IPS DF 4.7 (cell line): Measurements from ENCODE around the gene HOXB3.
"Not testable (repeated sequence)": the region's sequence is repeated elsewhere in the genome, so short reads cannot be mapped to it uniquely, and the experiment has no call there.

ENCODE experiments used
- DNase-seq: peaks from one replicate; pipeline ENCODE4 v3.0.0-alpha.2; 2013; ENCODE audit warnings: low spot score; ENCODE audit errors: extremely low read depth

Gene HOXB3

GRCh38 chr17:48528936-48529682, 60.9 kb downstream of the HOXB3 start:
- DNase-seq = no peak

- DNase-seq = no peak
These were observed 61.7 kb downstream of the HOXB3 start for GRCh38 chr17:48528153-48528935.

- no peak for DNase-seq
These were observed 62.5 kb downstream of the HOXB3 start for GRCh38 chr17:48527547-48527932.

- DNase-seq = no peak
These were observed 63.2 kb downstream of the HOXB3 start for GRCh38 chr17:48526608-48527546.

GRCh38 chr17:48523010-48523409, 67.0 kb downstream of the HOXB3 start:
- DNase-seq = no peak

- no peak for DNase-seq
These were observed 67.9 kb downstream of the HOXB3 start for GRCh38 chr17:48522031-48522653.

GRCh38 chr17:48520631-48521079, 69.4 kb downstream of the HOXB3 start:
- peak; percentile 89 for DNase-seq

GRCh38 chr17:48519427-48519826, 70.6 kb downstream of the HOXB3 start:
- no peak for DNase-seq

- no peak for DNase-seq
These were observed 72.6 kb downstream of the HOXB3 start for GRCh38 chr17:48517478-48517877.

- no peak for DNase-seq
These were observed 73.8 kb downstream of the HOXB3 start for GRCh38 chr17:48515925-48516900.

GRCh38 chr17:48514477-48514876, 75.6 kb downstream of the HOXB3 start:
- no peak for DNase-seq

- no peak for DNase-seq
These were observed 76.2 kb downstream of the HOXB3 start for GRCh38 chr17:48513666-48514455.

GRCh38 chr17:48513097-48513496, 76.9 kb downstream of the HOXB3 start:
- no peak for DNase-seq

GRCh38 chr17:48510761-48511604, 79.1 kb downstream of the HOXB3 start:
- no peak for DNase-seq

- no peak for DNase-seq
These were observed 79.7 kb downstream of the HOXB3 start for GRCh38 chr17:48510381-48510760.

GRCh38 chr17:48509708-48510107, 80.3 kb downstream of the HOXB3 start:
- not testable (repeated sequence) for DNase-seq

GRCh38 chr17:48506246-48506645, 83.8 kb downstream of the HOXB3 start:
- DNase-seq = no peak

GRCh38 chr17:48505788-48506187, 84.3 kb downstream of the HOXB3 start:
- DNase-seq = no peak
